ENCODE measurements around the gene RPRM. TPM values are rescaled to one million over a fixed set of nuclear protein-coding genes. Genes with fewer than 3 reads are reported as not detected.
A peak's percentile ranks its signal among the peaks of the same experiment; 100 is the strongest.
"Not testable (repeated sequence)": the region's sequence is repeated elsewhere in the genome, so short reads cannot be mapped to it uniquely, and the experiment has no call there.

Gene RPRM
- total RNA-seq (2014; rRNA removed; shearing (Covaris generic); ENCODE audit: low replicate concordance) = not detected in 2 replicates

GRCh38 chr2:153478289-153479261 is at the start of gene RPRM:
RPRM (minus strand) TSS chr2:153478762; CDS start chr2:153478565, 197 bp downstream.
- in situ Hi-C loops (cut with HindIII; ENCODE audit: low pct_unique_long_range_greater_than_20kb, low sequenced_read_pairs) = no loop called here
- DNase-seq (ENCODE audit: low read depth) = peak; percentile 57

GRCh38 chr2:153519257-153519875 is 40.8 kb upstream of the RPRM start:
- peak; percentile 26 for DNase-seq (ENCODE audit: low read depth)
- in situ Hi-C loops (cut with HindIII; ENCODE audit: low pct_unique_long_range_greater_than_20kb, low sequenced_read_pairs) = no loop called here

- in situ Hi-C loops (cut with HindIII; ENCODE audit: low pct_unique_long_range_greater_than_20kb, low sequenced_read_pairs) = no loop called here
These were observed 33.8 kb upstream of the RPRM start for GRCh38 chr2:153512331-153512730.

GRCh38 chr2:153510996-153511395 is 32.4 kb upstream of the RPRM start:
- no peak for DNase-seq (ENCODE audit: low read depth)
- in situ Hi-C loops (cut with HindIII; ENCODE audit: low pct_unique_long_range_greater_than_20kb, low sequenced_read_pairs) = no loop called here

More at GRCh38 chr2:153512331-153512730, 33.8 kb upstream of the RPRM start:
- DNase-seq (ENCODE audit: low read depth) = no peak

- DNase-seq (ENCODE audit: low read depth) = no peak
- in situ Hi-C loops (cut with HindIII; ENCODE audit: low pct_unique_long_range_greater_than_20kb, low sequenced_read_pairs) = no loop called here
These were observed 30.6 kb upstream of the RPRM start for GRCh38 chr2:153509133-153509532.

GRCh38 chr2:153506499-153506898 is 27.9 kb upstream of the RPRM start:
- in situ Hi-C loops (cut with HindIII; ENCODE audit: low pct_unique_long_range_greater_than_20kb, low sequenced_read_pairs); DNase-seq (ENCODE audit: low read depth): not testable (repeated sequence)

GRCh38 chr2:153499439-153499838 is 20.9 kb upstream of the RPRM start:
- no peak for DNase-seq (ENCODE audit: low read depth)
- in situ Hi-C loops (cut with HindIII; ENCODE audit: low pct_unique_long_range_greater_than_20kb, low sequenced_read_pairs) = no loop called here

GRCh38 chr2:153497938-153498629 is 19.5 kb upstream of the RPRM start:
- in situ Hi-C loops (cut with HindIII; ENCODE audit: low pct_unique_long_range_greater_than_20kb, low sequenced_read_pairs) = no loop called here
- DNase-seq (ENCODE audit: low read depth) = no peak

- DNase-seq (ENCODE audit: low read depth) = no peak
These were observed 17.2 kb upstream of the RPRM start for GRCh38 chr2:153495725-153496124.

GRCh38 chr2:153488072-153488471 is 9.5 kb upstream of the RPRM start:
- in situ Hi-C loops (cut with HindIII; ENCODE audit: low pct_unique_long_range_greater_than_20kb, low sequenced_read_pairs) = no loop called here
- no peak for DNase-seq (ENCODE audit: low read depth)

More at GRCh38 chr2:153495725-153496124, 17.2 kb upstream of the RPRM start:
- in situ Hi-C loops (cut with HindIII; ENCODE audit: low pct_unique_long_range_greater_than_20kb, low sequenced_read_pairs) = no loop called here

- in situ Hi-C loops (cut with HindIII; ENCODE audit: low pct_unique_long_range_greater_than_20kb, low sequenced_read_pairs) = no loop called here
- DNase-seq (ENCODE audit: low read depth) = no peak
These were observed 8.9 kb upstream of the RPRM start for GRCh38 chr2:153487448-153487847.

- in situ Hi-C loops (cut with HindIII; ENCODE audit: low pct_unique_long_range_greater_than_20kb, low sequenced_read_pairs) = no loop called here
These were observed 1.0 kb upstream of the RPRM start for GRCh38 chr2:153479573-153479972.

GRCh38 chr2:153477636-153478288 is 800 bp downstream of the RPRM start:
- in situ Hi-C loops (cut with HindIII; ENCODE audit: low pct_unique_long_range_greater_than_20kb, low sequenced_read_pairs) = no loop called here
- DNase-seq (ENCODE audit: low read depth) = no peak

More at GRCh38 chr2:153479573-153479972, 1.0 kb upstream of the RPRM start:
- DNase-seq (ENCODE audit: low read depth) = no peak

- in situ Hi-C loops (cut with HindIII; ENCODE audit: low pct_unique_long_range_greater_than_20kb, low sequenced_read_pairs) = no loop called here
- no peak for DNase-seq (ENCODE audit: low read depth)
These were observed 1.5 kb downstream of the RPRM start for GRCh38 chr2:153476816-153477635.

GRCh38 chr2:153476491-153476815 is 2.1 kb downstream of the RPRM start:
- in situ Hi-C loops (cut with HindIII; ENCODE audit: low pct_unique_long_range_greater_than_20kb, low sequenced_read_pairs) = no loop called here
- no peak for DNase-seq (ENCODE audit: low read depth)

GRCh38 chr2:153474876-153475435 is 3.6 kb downstream of the RPRM start:
- no peak for DNase-seq (ENCODE audit: low read depth)
- in situ Hi-C loops (cut with HindIII; ENCODE audit: low pct_unique_long_range_greater_than_20kb, low sequenced_read_pairs) = no loop called here

- DNase-seq (ENCODE audit: low read depth) = no peak
- in situ Hi-C loops (cut with HindIII; ENCODE audit: low pct_unique_long_range_greater_than_20kb, low sequenced_read_pairs) = no loop called here
These were observed 4.2 kb downstream of the RPRM start for GRCh38 chr2:153474407-153474806.

Data from Caki2 (cell line).